Stimulated activated CD4-positive, alpha-beta T cell treated with anti-CD3 and anti-CD28 coated beads, Interleukin-4, amount 100 ng/mL, for 1 hour (primary cell): Measurements from ENCODE around the gene ZNF33A.
A peak's percentile ranks its signal among the peaks of the same experiment; 100 is the strongest.
"Not testable (repeated sequence)": the region's sequence is repeated elsewhere in the genome, so short reads cannot be mapped to it uniquely, and the experiment has no call there.

Experiments used
- DNase-seq: peaks from one replicate; pipeline ENCODE4 v3.0.0-alpha.2; 2020

Gene ZNF33A

GRCh38 chr10:38047666-38048065 is 37.2 kb downstream of the ZNF33A start:
- no peak for DNase-seq

DNA sequence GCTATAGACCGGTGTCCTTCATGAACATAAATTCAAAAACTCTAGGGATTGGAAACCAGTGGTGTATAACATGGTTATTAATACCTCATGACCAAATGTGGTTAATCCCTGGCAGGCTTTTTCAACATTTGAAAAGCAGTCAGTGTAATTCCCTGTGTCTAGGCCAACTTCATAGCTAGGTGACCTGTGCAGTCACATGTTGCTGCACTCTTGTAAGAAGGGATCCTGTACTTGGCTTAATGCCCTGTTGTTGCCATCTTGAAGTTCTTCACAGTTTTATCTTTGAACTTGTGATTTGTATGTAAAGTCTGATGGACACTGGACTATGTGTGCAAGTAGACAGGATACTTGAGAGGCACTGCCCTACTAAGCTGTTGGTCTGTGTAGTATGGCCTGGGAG is 39.7 kb downstream of the ZNF33A start:
- DNase-seq = no peak

DNA sequence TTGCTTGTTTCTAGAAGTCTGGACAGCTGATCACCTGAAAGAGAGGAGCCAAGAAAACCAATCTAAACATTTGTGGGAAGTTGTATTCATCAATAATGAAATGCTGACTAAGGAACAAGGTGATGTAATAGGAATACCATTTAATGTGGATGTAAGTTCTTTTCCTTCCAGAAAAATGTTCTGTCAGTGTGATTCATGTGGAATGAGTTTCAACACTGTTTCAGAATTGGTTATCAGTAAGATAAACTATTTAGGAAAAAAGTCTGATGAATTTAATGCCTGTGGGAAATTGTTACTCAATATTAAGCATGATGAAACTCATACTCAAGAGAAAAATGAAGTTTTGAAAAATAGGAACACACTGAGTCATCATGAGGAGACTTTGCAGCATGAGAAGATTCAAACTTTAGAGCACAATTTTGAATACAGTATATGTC is 43.9 kb downstream of the ZNF33A start:
- DNase-seq = no peak

GRCh38 chr10:38055274-38055894 is 44.9 kb downstream of the ZNF33A start:
- DNase-seq = not testable (repeated sequence)

DNA sequence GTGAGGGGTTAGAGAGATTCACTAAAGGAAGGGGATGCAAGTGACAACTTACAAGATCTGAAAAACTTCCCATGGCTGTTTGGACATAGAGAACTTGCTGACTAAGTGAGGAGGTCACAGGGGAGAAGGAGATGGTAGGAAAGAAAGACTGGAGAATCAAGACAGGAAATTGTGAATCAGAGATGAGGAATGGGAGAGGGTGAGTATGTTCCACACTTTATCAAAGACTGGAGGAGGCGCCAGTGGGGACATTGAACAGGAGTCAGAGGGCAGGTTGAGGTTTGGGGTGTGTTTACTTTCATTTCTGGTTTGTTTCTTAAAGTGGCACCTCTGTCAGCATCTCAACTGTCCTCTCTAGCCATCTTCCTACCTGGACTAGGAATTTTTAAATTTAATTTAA is 59.2 kb downstream of the ZNF33A start:
- not testable (repeated sequence) for DNase-seq

- DNase-seq = no peak
Measured at GRCh38 chr10:38070501-38070900, 60.0 kb downstream of the ZNF33A start.

- no peak for DNase-seq
Measured at GRCh38 chr10:38072552-38072951, 62.1 kb downstream of the ZNF33A start.

DNA sequence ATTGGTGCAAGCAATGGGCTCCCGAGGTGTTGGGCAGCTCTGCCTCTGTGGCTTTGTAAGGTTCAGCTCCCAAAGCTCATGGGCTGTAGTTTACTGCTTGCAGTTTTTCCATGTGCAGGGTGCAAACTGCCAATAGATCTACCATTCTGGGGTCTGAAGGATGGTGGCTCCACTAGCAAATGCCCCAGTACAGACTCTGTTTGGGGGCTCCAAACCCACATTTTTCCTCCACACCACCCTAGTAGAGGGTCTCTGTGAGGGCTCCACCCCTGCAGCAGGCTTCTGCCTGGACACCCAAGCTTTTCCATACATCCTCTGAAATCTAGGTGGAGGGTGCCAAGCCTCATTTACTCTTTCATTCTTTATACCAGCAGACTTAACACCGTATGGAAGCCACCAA is 66.2 kb downstream of the ZNF33A start:
- no peak for DNase-seq

DNA sequence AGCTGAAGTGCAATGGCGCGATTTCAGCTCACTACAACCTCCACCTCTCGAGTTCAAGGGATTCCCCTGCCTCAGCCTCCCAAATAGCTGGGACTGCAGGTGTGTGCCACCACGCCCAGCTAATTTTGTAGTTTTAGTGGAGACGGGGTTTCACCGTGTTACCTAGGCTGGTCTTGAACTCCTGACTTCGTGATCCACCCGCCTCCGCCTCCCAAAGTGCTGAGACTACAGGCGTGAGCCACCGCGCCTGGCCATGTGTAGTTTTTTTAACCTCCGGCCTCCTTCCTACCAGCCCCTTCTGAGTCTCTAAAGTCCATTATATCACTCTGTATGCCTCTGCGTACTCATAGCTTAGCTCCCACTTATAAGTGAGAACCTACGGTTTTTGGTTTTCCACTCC is 82.8 kb downstream of the ZNF33A start:
- not testable (repeated sequence) for DNase-seq

DNA sequence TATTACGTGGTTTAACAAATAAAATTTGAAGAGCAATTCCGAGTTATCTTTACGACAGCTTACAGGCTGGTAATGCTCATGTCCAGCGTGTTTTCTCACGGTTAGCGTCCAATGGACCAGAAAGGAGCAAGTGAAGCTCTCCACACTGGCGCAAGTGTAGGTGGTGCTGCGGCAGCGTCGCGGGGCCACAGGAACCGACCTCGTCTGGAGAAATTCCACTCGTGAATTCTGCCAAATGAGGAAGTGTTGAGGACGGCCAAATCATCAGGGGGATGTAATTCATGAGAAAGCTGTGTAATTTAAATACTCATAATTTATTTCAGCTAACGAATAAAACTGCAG is 83.3 kb downstream of the ZNF33A start:
- DNase-seq = no peak

- peak; percentile 87 for DNase-seq
Measured at GRCh38 chr10:38094158-38094926, 83.9 kb downstream of the ZNF33A start, which contains the start of gene ZNF37A. ZNF37A (plus strand) TSS chr10:38094337; CDS start chr10:38096618, 2,281 bp downstream.

DNA sequence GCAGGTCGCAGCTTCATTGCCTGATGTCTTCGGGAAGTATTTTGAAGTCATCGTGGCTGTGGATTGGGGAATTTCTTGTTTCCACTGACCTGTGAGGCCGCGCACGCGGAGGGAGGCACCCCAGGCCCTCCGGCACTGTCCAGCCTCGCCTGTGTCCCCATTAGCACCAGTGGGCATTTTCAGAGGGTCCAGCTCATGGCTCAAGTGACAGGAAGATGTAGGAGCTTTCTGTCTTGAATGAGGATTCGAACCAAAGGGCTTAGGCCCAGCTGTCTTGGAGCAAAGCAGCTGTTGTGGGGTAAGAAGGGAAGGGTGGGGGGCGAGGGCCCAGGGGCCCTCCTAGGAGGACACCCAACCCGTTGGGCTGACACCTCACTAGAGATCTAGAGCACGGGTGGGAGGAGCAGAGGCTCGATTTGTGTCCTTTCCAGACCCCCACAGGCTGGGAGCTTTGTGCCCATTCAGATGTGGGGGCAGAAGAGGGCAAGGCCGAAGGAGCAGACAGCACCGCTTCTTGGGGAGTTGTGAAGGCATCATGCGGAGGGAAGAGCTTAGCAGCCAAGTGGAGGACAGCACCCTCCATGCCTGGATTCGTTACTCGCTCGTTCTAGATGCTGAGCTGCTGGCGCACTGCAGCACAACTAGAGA is 84.6 kb downstream of the ZNF33A start:
- DNase-seq = no peak

- no peak for DNase-seq
Measured at GRCh38 chr10:38102880-38103279, 92.4 kb downstream of the ZNF33A start.

DNA sequence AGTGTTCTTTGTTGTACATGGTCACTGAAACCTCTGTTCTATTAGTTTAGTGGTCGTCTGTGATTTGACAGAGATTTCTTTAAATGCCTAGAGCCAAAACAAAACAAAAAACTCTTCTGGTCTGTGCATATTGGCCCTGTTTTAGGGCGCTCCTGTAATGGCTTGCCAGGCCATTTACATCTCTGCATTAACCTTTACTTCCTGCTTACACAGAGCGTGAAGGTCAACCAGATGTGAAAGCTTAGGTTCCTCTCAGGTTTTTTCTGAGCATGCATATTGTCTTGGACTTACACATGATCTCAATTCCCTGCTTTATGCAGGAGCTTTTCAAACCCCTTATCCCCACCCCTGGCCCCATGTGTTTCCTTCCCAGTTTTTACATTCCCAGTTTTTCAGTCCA is 93.3 kb downstream of the ZNF33A start:
- no peak for DNase-seq

GRCh38 chr10:38112159-38112558 is 101.7 kb downstream of the ZNF33A start:
- no peak for DNase-seq
